NCI-H146 (cell line): Measurements from ENCODE around the gene DAZAP1.

ENCODE experiments used
- DNase-seq: peaks from one replicate; lab custom pipeline; 2025; lab: John Stamatoyannopoulos, UW

DAZAP1 gene

GRCh38 chr19:1445185-1445931 lies 38.0 kb downstream of the DAZAP1 start:
- peak; percentile 60 for DNase-seq

- peak; percentile 67 for DNase-seq
Observed at GRCh38 chr19:1445932-1446712, 38.7 kb downstream of the DAZAP1 start.

GRCh38 chr19:1446713-1447481 lies 39.5 kb downstream of the DAZAP1 start:
- DNase-seq, result peak; percentile 28

GRCh38 chr19:1447504-1447903 lies 40.1 kb downstream of the DAZAP1 start:
- no peak for DNase-seq

- DNase-seq, result no peak
Observed at GRCh38 chr19:1447944-1448343, 40.6 kb downstream of the DAZAP1 start.

GRCh38 chr19:1449467-1450442 lies 42.4 kb downstream of the DAZAP1 start, which contains the start of gene APC2:
Gene APC2 (plus strand): TSS chr19:1450121. CDS start chr19:1453002, 2,881 bp downstream.
- peak; percentile 82 for DNase-seq

- no peak for DNase-seq
Observed at GRCh38 chr19:1450735-1451731, 43.6 kb downstream of the DAZAP1 start.

GRCh38 chr19:1451916-1452801 lies 44.8 kb downstream of the DAZAP1 start:
- no peak for DNase-seq

GRCh38 chr19:1452802-1453524 lies 45.6 kb downstream of the DAZAP1 start:
- DNase-seq, result no peak

GRCh38 chr19:1453525-1454364 lies 46.4 kb downstream of the DAZAP1 start:
- DNase-seq, result no peak

- no peak for DNase-seq
Observed at GRCh38 chr19:1455002-1455335, 47.6 kb downstream of the DAZAP1 start.

- DNase-seq, result peak; percentile 13
Observed at GRCh38 chr19:1455336-1456120, 48.1 kb downstream of the DAZAP1 start.

GRCh38 chr19:1456121-1456900 lies 48.9 kb downstream of the DAZAP1 start:
- DNase-seq, result no peak

- no peak for DNase-seq
Observed at GRCh38 chr19:1457031-1457739, 49.8 kb downstream of the DAZAP1 start.

- DNase-seq, result no peak
Observed at GRCh38 chr19:1457892-1458291, 50.5 kb downstream of the DAZAP1 start.
